22Rv1 (cell line): ENCODE results near the gene BRD4.

Source experiments
- ZFX ChIP-seq: fragments of 450-650 bp; IDR thresholded peaks from 2 replicates; pipeline ENCODE4 v1.6.1; 2017; ENCODE audit warnings: antibody characterized with exemption, borderline replicate concordance
- TF ChIP-seq, protein P1 (sequence below): fragments of 450-650 bp; IDR thresholded peaks from 2 replicates; pipeline ENCODE4 v1.5.1; 2017; ENCODE audit warnings: mild to moderate bottlenecking

DNA sequence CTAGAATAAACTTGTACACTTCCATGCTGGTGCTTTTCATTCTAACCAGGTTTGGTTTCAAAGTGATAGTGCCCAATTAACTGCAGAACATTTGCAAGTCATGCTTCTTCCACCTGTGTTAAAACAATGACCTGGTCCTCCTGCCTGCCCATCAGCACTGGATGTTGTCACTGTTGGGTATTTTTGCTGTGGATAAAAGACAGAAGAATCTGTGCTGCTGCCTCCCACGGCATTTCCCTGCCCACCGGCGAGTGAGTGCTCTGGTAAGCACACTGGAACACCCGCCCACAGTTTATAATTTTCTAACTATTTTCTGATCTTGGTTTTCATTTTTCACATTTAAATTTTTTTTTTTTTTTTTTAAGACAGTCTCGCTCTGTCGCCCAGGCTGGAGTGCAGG is 49.5 kb upstream of the BRD4 start:
- TF ChIP-seq, protein P1, sequence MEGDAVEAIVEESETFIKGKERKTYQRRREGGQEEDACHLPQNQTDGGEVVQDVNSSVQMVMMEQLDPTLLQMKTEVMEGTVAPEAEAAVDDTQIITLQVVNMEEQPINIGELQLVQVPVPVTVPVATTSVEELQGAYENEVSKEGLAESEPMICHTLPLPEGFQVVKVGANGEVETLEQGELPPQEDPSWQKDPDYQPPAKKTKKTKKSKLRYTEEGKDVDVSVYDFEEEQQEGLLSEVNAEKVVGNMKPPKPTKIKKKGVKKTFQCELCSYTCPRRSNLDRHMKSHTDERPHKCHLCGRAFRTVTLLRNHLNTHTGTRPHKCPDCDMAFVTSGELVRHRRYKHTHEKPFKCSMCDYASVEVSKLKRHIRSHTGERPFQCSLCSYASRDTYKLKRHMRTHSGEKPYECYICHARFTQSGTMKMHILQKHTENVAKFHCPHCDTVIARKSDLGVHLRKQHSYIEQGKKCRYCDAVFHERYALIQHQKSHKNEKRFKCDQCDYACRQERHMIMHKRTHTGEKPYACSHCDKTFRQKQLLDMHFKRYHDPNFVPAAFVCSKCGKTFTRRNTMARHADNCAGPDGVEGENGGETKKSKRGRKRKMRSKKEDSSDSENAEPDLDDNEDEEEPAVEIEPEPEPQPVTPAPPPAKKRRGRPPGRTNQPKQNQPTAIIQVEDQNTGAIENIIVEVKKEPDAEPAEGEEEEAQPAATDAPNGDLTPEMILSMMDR: no peak
- TF ChIP-seq ZFX: no peak
